Measurements from ENCODE around the gene APOB. TPM values are rescaled to one million over a fixed set of nuclear protein-coding genes. Genes with fewer than 3 reads are reported as not detected.

Gene APOB
- total and polyA plus RNA-seq, 2 of the 8 experiments (the other 6 are each of a cell fraction or from before 2014, with no cell fraction given), result 0.15 to 0.61 TPM

DNA sequence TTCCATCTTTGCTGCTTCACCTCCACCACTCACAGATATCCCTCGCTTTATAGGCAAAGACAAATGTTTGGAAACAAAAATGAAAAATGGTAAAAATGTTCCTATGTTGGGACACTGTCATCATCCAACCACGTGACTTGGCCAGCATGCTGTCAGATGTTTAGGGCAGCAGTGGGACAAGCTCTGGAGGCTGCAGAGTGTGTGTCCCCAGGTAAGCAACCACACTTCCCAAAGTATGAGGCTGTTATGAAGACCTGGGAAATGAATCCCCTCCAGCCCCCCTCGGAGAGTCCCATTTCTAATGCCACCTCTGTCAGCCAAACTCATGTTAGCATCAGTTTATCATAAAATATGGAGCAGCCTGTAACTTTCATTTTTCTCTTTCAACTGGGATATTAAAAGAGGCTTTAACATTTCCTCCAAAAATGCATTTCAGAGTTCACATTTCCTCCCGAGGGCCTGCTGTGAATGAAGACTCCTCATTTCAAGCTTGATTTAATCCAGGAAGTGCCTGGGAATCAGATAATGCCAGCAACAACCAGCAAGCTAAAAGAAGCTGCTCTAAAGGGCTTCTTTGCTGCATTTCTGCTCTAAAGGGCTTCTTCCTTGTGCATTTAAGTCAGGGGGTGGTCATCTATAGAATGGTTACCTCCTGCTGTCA is 66.2 kb downstream of the APOB start (continued):
- TF ChIP-seq SRF (IDR thresholded peaks at IDR 0.05; ENCODE audit: low read depth, low read length) (no peak), RAD21 (IDR thresholded peaks at IDR 0.05 in 1 of 2, conservative IDR thresholded peaks at IDR 0.05 in 1 of 2; ENCODE audit: low read depth in 2 of 2, low read length in 2 of 2) (no peak), HDAC2 (IDR thresholded peaks at IDR 0.05; ENCODE audit: borderline replicate concordance in 1 of 2, low read depth in 2 of 2, low read length in 2 of 2) (no peak), SUZ12 (IDR thresholded peaks at IDR 0.05; ENCODE audit: low read length) (no peak), JUND (IDR thresholded peaks at IDR 0.05; ENCODE audit: low read length) (no peak), BACH1 (IDR thresholded peaks at IDR 0.05; ENCODE audit: low read length) (no peak)
- TF ChIP-seq, protein P1, sequence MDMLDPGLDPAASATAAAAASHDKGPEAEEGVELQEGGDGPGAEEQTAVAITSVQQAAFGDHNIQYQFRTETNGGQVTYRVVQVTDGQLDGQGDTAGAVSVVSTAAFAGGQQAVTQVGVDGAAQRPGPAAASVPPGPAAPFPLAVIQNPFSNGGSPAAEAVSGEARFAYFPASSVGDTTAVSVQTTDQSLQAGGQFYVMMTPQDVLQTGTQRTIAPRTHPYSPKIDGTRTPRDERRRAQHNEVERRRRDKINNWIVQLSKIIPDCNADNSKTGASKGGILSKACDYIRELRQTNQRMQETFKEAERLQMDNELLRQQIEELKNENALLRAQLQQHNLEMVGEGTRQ (IDR thresholded peaks at IDR 0.05; ENCODE audit: low read length), result no peak
- TF ChIP-seq, protein P2, sequence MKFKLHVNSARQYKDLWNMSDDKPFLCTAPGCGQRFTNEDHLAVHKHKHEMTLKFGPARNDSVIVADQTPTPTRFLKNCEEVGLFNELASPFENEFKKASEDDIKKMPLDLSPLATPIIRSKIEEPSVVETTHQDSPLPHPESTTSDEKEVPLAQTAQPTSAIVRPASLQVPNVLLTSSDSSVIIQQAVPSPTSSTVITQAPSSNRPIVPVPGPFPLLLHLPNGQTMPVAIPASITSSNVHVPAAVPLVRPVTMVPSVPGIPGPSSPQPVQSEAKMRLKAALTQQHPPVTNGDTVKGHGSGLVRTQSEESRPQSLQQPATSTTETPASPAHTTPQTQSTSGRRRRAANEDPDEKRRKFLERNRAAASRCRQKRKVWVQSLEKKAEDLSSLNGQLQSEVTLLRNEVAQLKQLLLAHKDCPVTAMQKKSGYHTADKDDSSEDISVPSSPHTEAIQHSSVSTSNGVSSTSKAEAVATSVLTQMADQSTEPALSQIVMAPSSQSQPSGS (IDR thresholded peaks at IDR 0.05; ENCODE audit: low read length), result no peak

All from H1 (cell line).